ENCODE measurements around the gene MIPEP.

DNA sequence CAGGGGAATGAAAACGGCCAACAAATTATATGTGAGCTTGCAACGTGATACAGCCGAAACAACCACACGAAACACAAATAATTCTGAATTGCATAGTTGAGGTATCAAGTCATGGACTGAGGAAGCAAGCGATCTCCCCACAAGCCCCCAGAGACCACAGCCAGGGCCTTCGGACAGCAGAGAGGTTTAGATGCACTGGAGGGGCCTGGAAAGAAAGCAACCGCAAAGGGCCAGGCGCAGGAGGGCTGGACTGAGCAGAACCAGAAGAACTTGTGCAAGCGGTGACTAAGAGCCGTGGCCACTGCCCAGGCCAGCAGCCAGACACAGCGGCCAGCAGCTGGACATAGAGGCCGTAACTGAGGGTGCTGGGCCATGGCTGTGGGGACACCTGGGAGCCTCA is 187.6 kb downstream of the MIPEP start:
- TF ChIP-seq, protein P1, sequence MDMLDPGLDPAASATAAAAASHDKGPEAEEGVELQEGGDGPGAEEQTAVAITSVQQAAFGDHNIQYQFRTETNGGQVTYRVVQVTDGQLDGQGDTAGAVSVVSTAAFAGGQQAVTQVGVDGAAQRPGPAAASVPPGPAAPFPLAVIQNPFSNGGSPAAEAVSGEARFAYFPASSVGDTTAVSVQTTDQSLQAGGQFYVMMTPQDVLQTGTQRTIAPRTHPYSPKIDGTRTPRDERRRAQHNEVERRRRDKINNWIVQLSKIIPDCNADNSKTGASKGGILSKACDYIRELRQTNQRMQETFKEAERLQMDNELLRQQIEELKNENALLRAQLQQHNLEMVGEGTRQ (CRISPR knock-in tag; IDR thresholded peaks at IDR 0.05), result no peak
- TF ChIP-seq ZFX (CRISPR knock-in tag; IDR thresholded peaks at IDR 0.05) (no peak), POLR2A (conservative IDR thresholded peaks at IDR 0.05) (no peak), FIP1L1 (IDR thresholded peaks at IDR 0.05; ENCODE audit: low read depth, low read length, poor library complexity, severe bottlenecking) (no peak), KDM1A (IDR thresholded peaks at IDR 0.05) (no peak), MAFK (IDR thresholded peaks at IDR 0.05; ENCODE audit: low read length) (no peak), ELF1 (tag; IDR thresholded peaks at IDR 0.05) (no peak), ZNF165 (CRISPR knock-in tag; IDR thresholded peaks at IDR 0.05; ENCODE audit: borderline replicate concordance) (no peak)
- TF ChIP-seq, protein P2, sequence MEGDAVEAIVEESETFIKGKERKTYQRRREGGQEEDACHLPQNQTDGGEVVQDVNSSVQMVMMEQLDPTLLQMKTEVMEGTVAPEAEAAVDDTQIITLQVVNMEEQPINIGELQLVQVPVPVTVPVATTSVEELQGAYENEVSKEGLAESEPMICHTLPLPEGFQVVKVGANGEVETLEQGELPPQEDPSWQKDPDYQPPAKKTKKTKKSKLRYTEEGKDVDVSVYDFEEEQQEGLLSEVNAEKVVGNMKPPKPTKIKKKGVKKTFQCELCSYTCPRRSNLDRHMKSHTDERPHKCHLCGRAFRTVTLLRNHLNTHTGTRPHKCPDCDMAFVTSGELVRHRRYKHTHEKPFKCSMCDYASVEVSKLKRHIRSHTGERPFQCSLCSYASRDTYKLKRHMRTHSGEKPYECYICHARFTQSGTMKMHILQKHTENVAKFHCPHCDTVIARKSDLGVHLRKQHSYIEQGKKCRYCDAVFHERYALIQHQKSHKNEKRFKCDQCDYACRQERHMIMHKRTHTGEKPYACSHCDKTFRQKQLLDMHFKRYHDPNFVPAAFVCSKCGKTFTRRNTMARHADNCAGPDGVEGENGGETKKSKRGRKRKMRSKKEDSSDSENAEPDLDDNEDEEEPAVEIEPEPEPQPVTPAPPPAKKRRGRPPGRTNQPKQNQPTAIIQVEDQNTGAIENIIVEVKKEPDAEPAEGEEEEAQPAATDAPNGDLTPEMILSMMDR (IDR thresholded peaks at IDR 0.05 in 2 of 3, conservative IDR thresholded peaks at IDR 0.05 in 1 of 3; ENCODE audit: insufficient read depth in 2 of 3, low read depth in 1 of 3, low read length in 3 of 3), result no peak

All from K562 (cell line).